HG02973 (cell line): ENCODE data around the gene MASP2.
"Not testable (repeated sequence)": the region's sequence is repeated elsewhere in the genome, so short reads cannot be mapped to it uniquely, and the experiment has no call there.

Experiments used
- ATAC-seq: cut with Tn5 transposase; IDR thresholded peaks from one replicate; pipeline ENCODE4 v1.9.1; 2021; ENCODE audit warnings: moderate library complexity; ENCODE audit not compliant: unreplicated experiment

Gene MASP2

GRCh38 chr1:10992004-10992403 is 55.0 kb downstream of the MASP2 start:
- ATAC-seq, result not testable (repeated sequence)

- ATAC-seq, result no peak
Measured at GRCh38 chr1:10990828-10991227, 56.2 kb downstream of the MASP2 start.

- not testable (repeated sequence) for ATAC-seq
Measured at GRCh38 chr1:10989920-10990516, 57.0 kb downstream of the MASP2 start.

GRCh38 chr1:10989095-10989494 is 57.9 kb downstream of the MASP2 start:
- no peak for ATAC-seq

DNA sequence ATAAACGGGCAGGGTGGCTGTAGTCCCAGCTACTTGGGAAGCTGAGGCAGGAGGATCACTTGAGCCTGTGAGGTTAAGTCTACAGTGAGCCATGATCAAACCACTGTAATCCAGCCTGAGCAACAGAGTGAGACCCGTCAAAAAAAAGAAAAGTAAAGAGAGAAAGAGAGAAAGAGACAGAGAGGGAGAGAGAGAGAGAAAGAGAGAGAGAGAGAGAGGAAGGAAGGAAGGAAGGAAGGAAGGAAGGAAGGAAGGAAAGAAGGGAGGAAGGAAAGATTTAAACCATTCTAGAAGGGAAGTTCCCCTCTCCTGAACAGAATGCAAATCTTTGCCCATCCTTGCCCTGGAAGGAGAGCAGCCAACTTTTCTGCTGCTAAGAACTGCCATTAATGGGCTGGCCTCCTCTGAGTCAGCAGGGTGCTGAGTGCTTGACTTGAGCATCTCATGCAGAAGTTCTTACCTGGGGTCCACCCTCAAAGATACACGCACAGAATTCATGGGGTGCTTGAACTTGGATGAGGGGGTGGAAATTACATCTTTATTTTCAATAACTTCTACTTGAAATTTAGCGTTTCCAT is 59.1 kb downstream of the MASP2 start:
- no peak for ATAC-seq

DNA sequence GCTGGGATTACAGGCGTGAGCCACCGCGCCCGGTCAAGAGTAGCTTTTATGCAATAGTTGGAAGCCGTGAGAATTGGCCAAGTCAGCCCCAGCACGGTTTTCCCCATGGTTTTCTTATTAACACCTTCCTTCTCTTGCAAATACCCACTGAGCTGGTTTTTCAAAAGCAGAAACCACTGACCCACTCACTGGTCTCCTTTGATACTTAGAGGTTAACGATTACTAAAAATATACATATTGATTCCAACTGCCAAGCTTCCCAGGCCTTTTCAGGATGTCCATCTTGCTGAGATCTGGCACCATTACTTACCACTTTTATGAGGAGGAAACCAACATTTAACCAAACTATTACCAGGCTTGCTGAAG is 60.5 kb downstream of the MASP2 start:
- no peak for ATAC-seq

- no peak for ATAC-seq
Measured at GRCh38 chr1:10980841-10981727, 66.0 kb downstream of the MASP2 start.

GRCh38 chr1:10980094-10980577 is 66.9 kb downstream of the MASP2 start:
- ATAC-seq, result no peak

- no peak for ATAC-seq
Measured at GRCh38 chr1:10979483-10979920, 67.5 kb downstream of the MASP2 start.

- no peak for ATAC-seq
Measured at GRCh38 chr1:10978719-10979118, 68.3 kb downstream of the MASP2 start.
